ENCODE results near the gene RGL1.

- TF ChIP-seq CTCF (IDR thresholded peaks at IDR 0.05; ENCODE audit: low read depth, low read length, poor library complexity, severe bottlenecking) (no peak), EZH2phosphoT487 (IDR thresholded peaks at IDR 0.05; ENCODE audit: borderline replicate concordance, low read length) (no peak)
Measured at GRCh38 chr1:183932412-183932811, 127.5 kb downstream of the RGL1 start.

Data from DOHH2 (cell line).